Measurements from ENCODE around the gene PTP4A2. TPM values are rescaled to one million over a fixed set of nuclear protein-coding genes. Genes with fewer than 3 reads are reported as not detected.

PTP4A2 gene
- total and polyA plus RNA-seq, 4 donors: 72.0 to 244 (median 188) TPM

DNA sequence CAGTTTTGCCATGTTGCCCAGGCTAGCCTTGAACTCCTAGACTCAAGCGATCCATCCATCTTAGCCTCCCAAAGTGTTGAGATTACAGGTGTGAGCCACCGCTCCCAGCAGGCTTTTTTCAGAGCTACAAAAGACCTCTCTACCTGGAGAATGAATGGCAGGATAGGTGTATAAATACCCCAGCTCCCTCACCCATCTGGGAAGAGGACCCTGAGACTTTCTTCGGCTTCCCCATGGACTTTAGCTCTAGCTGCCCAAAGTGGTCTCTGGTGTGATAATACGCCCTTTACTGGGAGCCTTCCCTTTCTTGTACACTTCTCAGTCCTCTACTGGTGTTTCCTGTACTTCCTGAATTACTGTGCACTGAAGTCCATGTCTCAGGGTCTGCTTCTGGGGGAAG is 60.6 kb downstream of the PTP4A2 start:
- no peaks in the 10 kb centered on the region for H3K4me1 ChIP-seq (ENCODE audit: control insufficient read depth in 1 of 2, insufficient read depth in 2 of 2, low read length in 2 of 2)
- no peak overlapping the region for H3K27ac ChIP-seq (ENCODE audit: low read depth in 1 of 2, low read length in 2 of 2)
- no peaks in the 10 kb centered on the region for H3K27me3 ChIP-seq (ENCODE audit: control insufficient read depth in 1 of 2, insufficient read depth in 2 of 2, low read length in 1 of 2)
- no peaks in the 10 kb centered on the region for H3K36me3 ChIP-seq (ENCODE audit: control insufficient read depth in 1 of 2, insufficient read depth in 2 of 2, low read length in 1 of 2)
- DNase-seq (no peak), ATAC-seq (ENCODE audit: low FRiP score) (no peak)
- WGBS, 2 donors: 94 to 99% methylated on average over 4 of the region's 4 CpGs
- no peak overlapping the region for H3K4me3 ChIP-seq (ENCODE audit: low read length in 2 of 2)
- H3K9me3 ChIP-seq (ENCODE audit: control insufficient read depth, low read length): no peaks in the 10 kb centered on the region
- intact Hi-C loops (cut with DNase I): no loop called here

DNA sequence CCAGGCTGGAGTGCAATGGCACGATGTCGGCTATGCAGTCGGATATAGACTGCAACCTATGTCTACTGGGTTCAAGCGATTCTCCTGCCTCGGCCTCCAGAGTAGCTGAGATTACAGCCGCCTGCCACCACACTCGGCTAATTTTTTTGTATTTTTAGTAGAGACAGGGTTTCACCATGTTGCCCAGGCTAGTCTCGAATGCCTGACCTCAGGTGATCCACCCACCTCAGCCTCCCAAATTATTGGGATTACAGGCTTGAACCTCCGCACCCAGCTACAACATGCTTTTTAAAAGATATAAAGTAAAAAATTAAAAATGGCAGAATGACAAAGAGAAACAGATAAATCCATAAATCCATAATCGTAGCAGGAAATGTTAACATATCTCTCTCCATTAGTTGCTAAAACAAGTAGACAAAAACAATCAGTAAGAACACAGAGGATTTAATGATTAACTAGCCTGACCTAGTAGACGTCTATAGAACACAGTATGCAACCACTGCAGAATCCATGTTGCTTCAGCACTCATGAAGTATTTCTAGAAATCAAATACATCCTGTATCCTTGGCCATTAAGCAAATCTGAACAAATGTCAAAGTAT is 62.4 kb downstream of the PTP4A2 start:
- no peak for DNase-seq
- intact Hi-C loops (cut with DNase I): no loop called here
- H3K36me3 ChIP-seq (ENCODE audit: control insufficient read depth in 1 of 2, insufficient read depth in 2 of 2, low read length in 1 of 2): no peaks in the 10 kb centered on the region
- H3K4me1 ChIP-seq (ENCODE audit: control insufficient read depth in 1 of 2, insufficient read depth in 2 of 2, low read length in 2 of 2): no peaks in the 10 kb centered on the region
- no peaks in the 10 kb centered on the region for H3K27me3 ChIP-seq (ENCODE audit: control insufficient read depth in 1 of 2, insufficient read depth in 2 of 2, low read length in 1 of 2)
- H3K27ac ChIP-seq (ENCODE audit: low read depth in 1 of 2, low read length in 2 of 2): no peak overlapping the region
- H3K9me3 ChIP-seq (ENCODE audit: control insufficient read depth, low read length): no peaks in the 10 kb centered on the region
- no peak for ATAC-seq (ENCODE audit: low FRiP score)
- no peak overlapping the region for H3K4me3 ChIP-seq (ENCODE audit: low read length in 2 of 2)
- 92 to 93% methylated on average over 11 of the region's 11 CpGs for WGBS, 2 donors

DNA sequence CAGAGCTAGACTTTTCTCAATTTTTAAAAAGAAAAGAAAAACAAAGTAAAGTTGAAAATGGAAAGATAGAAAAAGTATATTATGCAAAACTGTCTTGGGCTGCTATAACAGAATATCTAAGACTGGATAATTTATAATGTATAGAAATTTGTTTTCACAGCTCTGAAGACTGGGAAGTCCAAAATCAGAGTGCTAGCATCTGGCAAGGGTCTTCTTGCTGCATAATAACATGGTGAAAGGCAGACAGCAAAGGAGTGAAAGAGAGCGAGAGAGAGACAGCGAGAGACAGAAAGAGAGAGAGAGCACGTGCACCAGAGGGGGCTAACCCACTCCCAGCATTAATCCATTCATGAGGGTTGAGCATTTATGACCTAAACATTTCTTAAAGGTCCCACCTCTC is 63.2 kb downstream of the PTP4A2 start:
- Histone ChIP-seq H3K4me1 (ENCODE audit: control insufficient read depth in 1 of 2, insufficient read depth in 2 of 2, low read length in 2 of 2) (no peaks in the 10 kb centered on the region), H3K27me3 (ENCODE audit: control insufficient read depth in 1 of 2, insufficient read depth in 2 of 2, low read length in 1 of 2) (no peaks in the 10 kb centered on the region), H3K4me3 (ENCODE audit: low read length in 2 of 2) (no peak overlapping the region), H3K36me3 (ENCODE audit: control insufficient read depth in 1 of 2, insufficient read depth in 2 of 2, low read length in 1 of 2) (no peaks in the 10 kb centered on the region), H3K9me3 (ENCODE audit: control insufficient read depth, low read length) (no peaks in the 10 kb centered on the region), H3K27ac (ENCODE audit: low read depth in 1 of 2, low read length in 2 of 2) (no peak overlapping the region)
- no peak for ATAC-seq (ENCODE audit: low FRiP score)
- no peak for DNase-seq
- WGBS, 2 donors: 82 to 87% methylated on average over 3 of the region's 3 CpGs
- intact Hi-C loops (cut with DNase I): no loop called here

DNA sequence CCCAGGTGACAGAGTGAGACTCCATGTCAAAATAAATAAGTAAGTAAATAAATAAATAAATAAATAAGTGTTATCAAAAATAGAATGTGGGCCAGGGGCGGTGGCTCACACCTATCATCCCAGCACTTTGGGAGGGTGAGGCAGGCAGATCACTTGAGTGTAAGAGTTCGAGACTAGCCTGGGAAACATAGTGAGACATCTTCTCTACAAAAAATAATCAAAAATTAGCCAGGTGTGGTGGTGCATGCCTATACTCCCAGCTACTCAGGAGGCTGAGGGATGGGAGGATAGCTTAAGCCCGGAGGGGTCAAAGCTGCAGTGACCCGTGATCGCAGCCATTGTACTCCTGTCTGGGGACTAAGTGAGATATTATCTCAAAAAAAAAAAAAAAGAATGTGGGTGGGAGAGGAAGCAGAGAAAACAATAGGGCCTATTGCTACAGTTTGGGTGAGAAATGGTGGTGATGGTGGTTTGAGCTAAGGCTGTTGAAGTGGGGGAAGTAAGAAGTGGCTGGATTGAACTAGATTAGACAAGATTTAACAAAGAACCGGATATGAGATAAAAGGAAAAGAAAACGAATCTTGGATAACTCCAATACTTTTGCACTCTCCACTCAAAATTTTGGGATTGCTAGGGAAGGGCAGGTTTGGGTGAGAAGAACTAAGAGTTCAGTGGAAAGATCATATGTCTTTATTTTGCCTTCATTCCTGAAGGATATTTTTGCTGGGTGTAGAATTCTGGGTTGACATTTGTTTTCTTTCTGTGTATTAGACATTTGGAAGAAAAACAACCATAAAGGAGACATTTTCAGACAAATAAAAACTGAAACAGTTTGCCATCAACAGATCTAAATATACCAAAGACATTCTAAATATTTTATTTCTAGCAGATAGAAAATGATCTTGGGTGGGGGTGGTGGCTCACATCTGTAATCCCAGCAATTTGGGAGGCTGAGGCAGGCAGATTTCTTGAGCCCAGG is 65.2 kb downstream of the PTP4A2 start:
- Histone ChIP-seq H3K36me3 (ENCODE audit: control insufficient read depth in 1 of 2, insufficient read depth in 2 of 2, low read length in 1 of 2) (no peaks in the 10 kb centered on the region), H3K27me3 (ENCODE audit: control insufficient read depth in 1 of 2, insufficient read depth in 2 of 2, low read length in 1 of 2) (no peaks in the 10 kb centered on the region), H3K4me1 (ENCODE audit: control insufficient read depth in 1 of 2, insufficient read depth in 2 of 2, low read length in 2 of 2) (no peaks in the 10 kb centered on the region), H3K9me3 (ENCODE audit: control insufficient read depth, low read length) (no peaks in the 10 kb centered on the region), H3K4me3 (ENCODE audit: low read length in 2 of 2) (no peak overlapping the region), H3K27ac (ENCODE audit: low read depth in 1 of 2, low read length in 2 of 2) (no peak overlapping the region)
- no peak for DNase-seq
- whole genome bisulfite sequencing, 2 donors: 89 to 94% methylated on average over 7 of the region's 7 CpGs
- no peak for ATAC-seq (ENCODE audit: low FRiP score)
- intact Hi-C loops (cut with DNase I): no loop called here

DNA sequence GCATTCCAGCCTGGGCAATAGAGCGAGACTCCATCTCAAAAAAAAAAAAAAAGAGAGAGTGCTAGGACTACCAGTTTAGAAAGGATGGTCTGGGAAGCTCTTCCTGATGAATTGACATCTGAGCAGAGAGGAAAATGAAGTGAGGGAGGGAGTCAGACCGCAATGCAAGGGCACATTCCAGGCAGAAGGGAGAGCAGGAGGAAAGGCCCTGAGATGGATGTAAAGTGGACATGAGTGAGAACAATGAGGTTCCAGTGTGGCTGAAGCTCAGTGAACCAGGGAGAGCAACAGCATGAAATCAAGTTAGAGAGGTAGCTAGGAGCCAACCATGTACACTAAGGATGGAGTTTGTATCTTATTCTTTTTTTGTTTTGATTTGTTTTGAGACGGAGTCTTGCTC is 66.5 kb downstream of the PTP4A2 start:
- no peaks in the 10 kb centered on the region for H3K36me3 ChIP-seq (ENCODE audit: control insufficient read depth in 1 of 2, insufficient read depth in 2 of 2, low read length in 1 of 2)
- no peaks in the 10 kb centered on the region for H3K9me3 ChIP-seq (ENCODE audit: control insufficient read depth, low read length)
- ATAC-seq (ENCODE audit: low FRiP score) (no peak), DNase-seq (no peak)
- no peaks in the 10 kb centered on the region for H3K27me3 ChIP-seq (ENCODE audit: control insufficient read depth in 1 of 2, insufficient read depth in 2 of 2, low read length in 1 of 2)
- WGBS, 2 donors: 86 to 94% methylated on average over 3 of the region's 3 CpGs
- no peaks in the 10 kb centered on the region for H3K4me1 ChIP-seq (ENCODE audit: control insufficient read depth in 1 of 2, insufficient read depth in 2 of 2, low read length in 2 of 2)
- H3K27ac ChIP-seq (ENCODE audit: low read depth in 1 of 2, low read length in 2 of 2): no peak overlapping the region
- intact Hi-C loops (cut with DNase I): no loop called here
- H3K4me3 ChIP-seq (ENCODE audit: low read length in 2 of 2): no peak overlapping the region

DNA sequence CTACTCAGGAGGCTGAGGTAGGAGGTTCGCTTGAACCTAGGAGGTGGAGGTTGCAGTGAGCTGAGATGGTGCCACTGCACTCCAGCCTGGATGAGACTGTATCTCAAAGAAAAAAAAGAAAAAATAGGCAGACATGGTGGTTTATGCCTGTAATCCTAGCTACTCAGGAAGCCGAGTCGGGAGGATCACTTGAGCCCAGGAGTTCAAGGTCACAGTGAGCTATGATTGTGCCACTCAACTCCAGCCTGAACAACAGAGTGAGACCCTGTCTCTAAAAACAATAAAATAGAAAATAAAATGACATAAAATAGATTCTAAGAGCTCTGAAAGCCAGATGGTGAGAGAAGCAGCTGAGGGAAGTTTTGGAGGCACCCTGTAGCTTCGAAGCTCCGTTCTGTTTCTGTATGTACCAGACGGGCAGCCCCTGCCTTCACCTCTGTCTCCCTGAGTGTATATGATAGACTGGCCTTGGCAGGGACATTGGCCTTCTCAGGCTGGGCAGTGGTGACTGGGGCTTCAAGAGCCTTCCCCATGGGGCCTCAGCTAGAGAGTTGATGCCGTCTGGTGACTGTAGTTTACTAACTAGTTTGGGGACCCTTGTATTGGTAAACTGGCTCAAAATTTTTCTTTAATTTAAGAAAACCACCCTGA is 68.0 kb downstream of the PTP4A2 start:
- intact Hi-C loops (cut with DNase I): no loop called here
- Histone ChIP-seq H3K4me3 (ENCODE audit: low read length in 2 of 2) (no peak overlapping the region), H3K36me3 (ENCODE audit: control insufficient read depth in 1 of 2, insufficient read depth in 2 of 2, low read length in 1 of 2) (no peaks in the 10 kb centered on the region), H3K27me3 (ENCODE audit: control insufficient read depth in 1 of 2, insufficient read depth in 2 of 2, low read length in 1 of 2) (no peaks in the 10 kb centered on the region), H3K9me3 (ENCODE audit: control insufficient read depth, low read length) (no peaks in the 10 kb centered on the region), H3K27ac (ENCODE audit: low read depth in 1 of 2, low read length in 2 of 2) (no peak overlapping the region), H3K4me1 (ENCODE audit: control insufficient read depth in 1 of 2, insufficient read depth in 2 of 2, low read length in 2 of 2) (no peaks in the 10 kb centered on the region)
- WGBS, 2 donors: 88 to 90% methylated on average over 7 of the region's 7 CpGs
- DNase-seq (no peak), ATAC-seq (ENCODE audit: low FRiP score) (no peak)

DNA sequence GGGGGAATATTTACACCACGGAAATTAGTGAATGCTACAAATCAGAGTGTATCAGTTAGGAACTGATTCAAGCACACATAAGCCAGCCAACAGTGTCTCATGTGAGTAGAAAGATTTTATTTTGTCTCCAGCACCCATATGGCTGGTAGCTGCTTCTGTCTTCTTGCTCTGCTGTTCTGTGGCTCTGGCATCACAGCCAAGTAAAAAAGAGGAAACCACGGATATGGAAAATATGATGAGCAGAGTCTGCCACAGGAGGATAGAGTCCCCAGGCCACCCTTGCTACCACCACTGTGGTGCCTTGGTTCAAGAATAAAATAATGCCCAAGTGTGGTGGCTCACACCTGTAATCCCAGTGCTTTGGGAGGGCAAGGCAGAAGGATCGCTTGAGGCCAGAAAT is 68.7 kb downstream of the PTP4A2 start:
- Histone ChIP-seq H3K4me3 (ENCODE audit: low read length in 2 of 2) (no peak overlapping the region), H3K9me3 (ENCODE audit: control insufficient read depth, low read length) (no peaks in the 10 kb centered on the region), H3K36me3 (ENCODE audit: control insufficient read depth in 1 of 2, insufficient read depth in 2 of 2, low read length in 1 of 2) (no peaks in the 10 kb centered on the region), H3K27me3 (ENCODE audit: control insufficient read depth in 1 of 2, insufficient read depth in 2 of 2, low read length in 1 of 2) (no peaks in the 10 kb centered on the region), H3K4me1 (ENCODE audit: control insufficient read depth in 1 of 2, insufficient read depth in 2 of 2, low read length in 2 of 2) (no peaks in the 10 kb centered on the region), H3K27ac (ENCODE audit: low read depth in 1 of 2, low read length in 2 of 2) (no peak overlapping the region)
- intact Hi-C loops (cut with DNase I): no loop called here
- no peak for DNase-seq
- no peak for ATAC-seq (ENCODE audit: low FRiP score)
- 59 to 62% methylated on average over 3 of the region's 3 CpGs for WGBS, 2 donors

DNA sequence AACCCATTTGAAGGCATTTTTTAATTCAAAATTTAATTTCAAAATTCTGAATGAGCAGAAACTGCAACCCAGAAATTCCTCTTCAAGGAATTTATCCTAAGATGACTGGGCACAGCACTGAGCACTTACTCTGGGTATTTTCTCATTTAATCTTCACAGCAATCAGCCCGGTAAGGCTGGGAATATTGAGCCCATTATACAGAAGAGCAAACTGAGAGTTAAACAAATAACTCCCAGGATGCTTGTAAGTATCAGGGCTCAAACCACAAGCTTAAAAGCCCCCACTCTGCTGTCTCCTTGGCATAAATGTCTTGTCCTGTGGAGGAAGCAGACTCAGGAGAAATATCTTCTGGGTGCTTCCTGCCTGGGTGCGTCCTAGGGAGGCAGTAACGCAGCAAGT is 69.3 kb downstream of the PTP4A2 start:
- ATAC-seq (ENCODE audit: low FRiP score) (no peak), DNase-seq (no peak)
- Histone ChIP-seq H3K4me1 (ENCODE audit: control insufficient read depth in 1 of 2, insufficient read depth in 2 of 2, low read length in 2 of 2) (no peaks in the 10 kb centered on the region), H3K27ac (ENCODE audit: low read depth in 1 of 2, low read length in 2 of 2) (no peak overlapping the region), H3K4me3 (ENCODE audit: low read length in 2 of 2) (no peak overlapping the region), H3K36me3 (ENCODE audit: control insufficient read depth in 1 of 2, insufficient read depth in 2 of 2, low read length in 1 of 2) (no peaks in the 10 kb centered on the region), H3K27me3 (ENCODE audit: control insufficient read depth in 1 of 2, insufficient read depth in 2 of 2, low read length in 1 of 2) (no peaks in the 10 kb centered on the region), H3K9me3 (ENCODE audit: control insufficient read depth, low read length) (no peaks in the 10 kb centered on the region)
- 79 to 85% methylated on average over 3 of the region's 3 CpGs for WGBS, 2 donors
- intact Hi-C loops (cut with DNase I): no loop called here
